ENCODE measurements around the gene GADD45GIP1.

DNA sequence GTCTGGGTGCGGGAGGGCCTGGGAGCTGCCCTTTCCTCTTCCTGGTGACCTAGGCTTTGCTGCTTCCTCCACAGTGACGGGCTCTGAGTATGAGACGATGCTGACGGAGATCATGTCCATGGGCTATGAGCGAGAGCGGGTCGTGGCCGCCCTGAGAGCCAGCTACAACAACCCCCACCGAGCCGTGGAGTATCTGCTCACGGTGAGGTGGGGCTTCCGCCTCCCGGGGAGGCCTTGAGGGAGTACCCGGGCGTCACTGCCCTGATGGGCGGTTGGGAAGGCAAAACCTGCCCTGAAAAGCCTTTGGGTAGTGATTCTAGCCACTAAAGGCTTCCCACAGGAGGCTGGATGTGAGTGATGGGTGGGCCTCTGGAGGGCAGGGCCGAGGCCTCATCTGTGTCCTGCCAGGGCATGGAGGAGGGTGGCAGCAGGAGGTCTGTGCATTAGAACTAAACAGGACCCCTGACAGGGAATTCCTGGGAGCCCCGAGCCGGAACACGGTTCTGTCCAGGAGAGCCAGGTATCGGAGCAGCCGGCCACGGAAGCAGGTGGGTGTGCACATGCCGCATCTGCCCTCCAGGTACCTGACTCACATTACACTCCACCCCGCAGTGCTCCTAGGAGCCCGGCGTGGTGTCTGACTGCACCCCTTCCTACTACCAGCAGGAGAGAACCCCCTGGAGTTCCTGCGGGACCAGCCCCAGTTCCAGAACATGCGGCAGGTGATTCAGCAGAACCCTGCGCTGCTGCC lies 8.2 kb downstream of the GADD45GIP1 start:
- TF ChIP-seq CTCF (IDR thresholded peaks at IDR 0.05) (no peak), POLR2A (IDR thresholded peaks at IDR 0.05) (no peak), POLR2AphosphoS5 (IDR thresholded peaks at IDR 0.05) (no peak)
